K562 (cell line): Measurements from ENCODE around the gene TM4SF20. TPM values are rescaled to one million over a fixed set of nuclear protein-coding genes. Genes with fewer than 3 reads are reported as not detected.

Source experiments
- ATAC-seq: fragments of 200-7000 bp; cut with Tn5 transposase; 3 replicates; pipeline ENCODE4 v1.9.1; 2020; ENCODE audit warnings: moderate library complexity
- BruUV-seq: library from RNA; stranded (reverse); fragments of 400-500 nt; replicated peaks from 2 replicates; lab custom pipeline; 2021; lab: Mats Ljungman, UMichigan
- CTCF ChIA-PET: fragments of 300-600 bp; formaldehyde crosslinking; extraction: SDS; loops from one replicate; lab custom pipeline; 2021; ENCODE audit warnings: low intra/inter-chr PET ratio; lab: Yijun Ruan, JAX
- POLR2A ChIA-PET: fragments of 300-600, 350-650 bp; sonication (Branson Sonifier 250); formaldehyde crosslinking; extraction: SDS; loops from one replicate; lab custom pipeline; 2021; ENCODE audit warnings: antibody characterized with exemption, inconsistent platforms; lab: Yijun Ruan, JAX
- DNase-seq, 4 experiments: peaks; one replicate each; pipeline versions ENCODE4 v3.0.0 to v3.0.0-alpha.2; 2011 to 2018; ENCODE audit warnings: low spot score in 3 of 4, mixed read lengths in 3 of 4; ENCODE audit errors: extremely low read depth in 1 of 4
- FAIRE-seq: peaks from 2 replicates; lab custom pipeline; 2011; peaks lifted over from hg19 to GRCh38; lab: Jason Lieb, UNC
- H2AFZ ChIP-seq: 2 replicates; pipeline ENCODE4 v1.6.0; 2011; ENCODE audit warnings: low read depth, low read length, control low read depth, inconsistent platforms
- H3K27ac ChIP-seq: fragments of 200-600 bp; 3 replicates; pipeline ENCODE4 v1.8.0; 2011; ENCODE audit warnings: low read depth, mild to moderate bottlenecking, control low read depth, inconsistent platforms, low read length, moderate library complexity, mixed read lengths; ENCODE audit errors: extremely low read depth
- H3K27me3 ChIP-seq, 2 experiments: fragments of 300-600 bp in 1 of 2; 2 replicates in 1 of 2; 3 replicates in 1 of 2; pipeline versions ENCODE4 v1.6.0 to v1.8.0; 2011; ENCODE audit warnings: inconsistent platforms in 2 of 2, low read length in 2 of 2, mild to moderate bottlenecking in 1 of 2, mixed read lengths in 1 of 2, moderate library complexity in 1 of 2; ENCODE audit not compliant: control insufficient read depth in 2 of 2, insufficient read depth in 2 of 2
- H3K36me3 ChIP-seq: fragments of 300-600 bp; 3 replicates; pipeline ENCODE4 v1.8.0; 2011; ENCODE audit warnings: mild to moderate bottlenecking, low read length, inconsistent platforms; ENCODE audit not compliant: control insufficient read depth, insufficient read depth
- H3K4me1 ChIP-seq, 2 experiments: fragments of 200-600 bp in 1 of 2; replicated peaks in 1 of 2; 2 replicates in 1 of 2; 3 replicates in 1 of 2; pipeline versions ENCODE4 v1.5.1 to v1.8.0; 2011; ENCODE audit warnings: inconsistent platforms in 2 of 2, low read length in 2 of 2, mild to moderate bottlenecking in 1 of 2, mixed read lengths in 1 of 2, moderate library complexity in 1 of 2; ENCODE audit not compliant: control insufficient read depth in 2 of 2, insufficient read depth in 2 of 2
- H3K4me2 ChIP-seq: 2 replicates; pipeline ENCODE4 v1.6.1; 2011; ENCODE audit warnings: low read length, control low read depth, inconsistent platforms, mixed read lengths; ENCODE audit not compliant: insufficient read depth
- H3K4me3 ChIP-seq: fragments of 200-600 bp; sonication (generic), shearing (Covaris generic); 2 replicates; pipeline ENCODE4 v1.5.1; 2016; ENCODE audit warnings: control low read depth, inconsistent platforms
- H3K79me2 ChIP-seq: fragments of 200-600 bp; 3 replicates; pipeline ENCODE4 v1.8.0; 2011; ENCODE audit warnings: low read length, inconsistent platforms; ENCODE audit not compliant: control insufficient read depth, insufficient read depth
- H3K9ac ChIP-seq, 2 experiments: 2 replicates each; pipeline versions ENCODE4 v1.6.0 to v1.6.1; 2011; ENCODE audit warnings: low read depth in 2 of 2, low read length in 2 of 2, control low read depth in 1 of 2, inconsistent platforms in 1 of 2, mild to moderate bottlenecking in 1 of 2, mixed read lengths in 1 of 2; ENCODE audit not compliant: insufficient read depth in 1 of 2
- H3K9me1 ChIP-seq: one replicate; pipeline ENCODE4 v1.6.0; 2011; ENCODE audit warnings: inconsistent platforms, mild to moderate bottlenecking, low read length, moderate library complexity; ENCODE audit not compliant: control insufficient read depth, insufficient read depth
- H3K9me3 ChIP-seq: replicated peaks from 2 replicates; pipeline ENCODE4 v1.5.1; 2011; ENCODE audit warnings: low read depth, low read length, inconsistent platforms; ENCODE audit not compliant: control insufficient read depth, insufficient read depth
- H4K20me1 ChIP-seq: replicated peaks from 2 replicates; pipeline ENCODE4 v1.6.1; 2011; ENCODE audit warnings: low read length, inconsistent platforms, mixed read lengths; ENCODE audit not compliant: control insufficient read depth, insufficient read depth
- MCM5 ChIP-seq: fragments of 450-650 bp; IDR thresholded peaks from 2 replicates; pipeline ENCODE4 v1.6.1; 2016; ENCODE audit warnings: low read depth
- NCOA6 ChIP-seq: fragments of 450-650 bp; IDR thresholded peaks from 2 replicates; pipeline ENCODE4 v1.6.1; 2017; ENCODE audit warnings: mild to moderate bottlenecking
- NFYB ChIP-seq: IDR thresholded peaks from 2 replicates; pipeline ENCODE4 v1.6.1; 2011; ENCODE audit warnings: mild to moderate bottlenecking, moderate library complexity; ENCODE audit not compliant: insufficient read length; ENCODE audit errors: extremely low read depth
- PTBP1 ChIP-seq: fragments of 200-400 bp; formaldehyde crosslinking; IDR thresholded peaks from 2 replicates; pipeline ENCODE4 v1.6.1; 2017; ENCODE audit warnings: low read depth, low read length
- PTTG1 ChIP-seq: fragments of 450-650 bp; IDR thresholded peaks from 2 replicates; pipeline ENCODE4 v1.6.1; 2016; ENCODE audit warnings: low read depth, mild to moderate bottlenecking, missing genetic modification characterization, missing compliant biosample characterization
- RUNX1 ChIP-seq: sonication (generic); IDR thresholded peaks from 2 replicates; pipeline ENCODE4 v1.6.1; 2016; ENCODE audit warnings: antibody characterized with exemption, low read depth
- SETDB1 ChIP-seq: IDR thresholded peaks from one replicate; pipeline ENCODE4 v1.6.1; 2012; ENCODE audit warnings: low read length, control low read depth, inconsistent platforms
- SREBF1 ChIP-seq: fragments of 150-350 bp; IDR thresholded peaks from 2 replicates; pipeline ENCODE4 v1.6.1; 2014; ENCODE audit warnings: antibody characterized with exemption, low read depth, low read length, borderline replicate concordance
- STAT5A ChIP-seq: IDR thresholded peaks from 2 replicates; pipeline ENCODE4 v1.6.1; 2012; ENCODE audit warnings: low read length, inconsistent platforms, borderline replicate concordance
- TAF1 ChIP-seq: IDR thresholded peaks from 2 replicates; pipeline ENCODE4 v1.6.1; 2011; ENCODE audit warnings: mild to moderate bottlenecking, low read length, moderate library complexity; ENCODE audit not compliant: insufficient read depth, control insufficient read depth, severe bottlenecking; ENCODE audit errors: extremely low read depth
- ZFX ChIP-seq: sonication (generic); formaldehyde crosslinking; IDR thresholded peaks from 2 replicates; pipeline ENCODE4 v1.8.0; 2022; ENCODE audit warnings: mild to moderate bottlenecking, missing genetic modification reagents, moderate library complexity
- ZNF140 ChIP-seq: fragments of 250-450 bp; sonication (Bioruptor Pico); IDR thresholded peaks from 2 replicates; pipeline ENCODE4 v1.8.0; 2021; ENCODE audit warnings: moderate library complexity, mild to moderate bottlenecking, inconsistent platforms
- ZNF583 ChIP-seq: fragments of 250-450 bp; sonication (Bioruptor Pico); IDR thresholded peaks from 2 replicates; pipeline ENCODE4 v1.4.0; 2020
- WGBS: fragments of 100-300 bp; shearing (Covaris generic); methylation state at CpG from one replicate; pipeline ENCODE4 v1.1.6; 2016; ENCODE audit warnings: low coverage, mixed read lengths; ENCODE audit not compliant: insufficient coverage; ENCODE audit errors: missing lambda C conversion rate; 5-methylcytosine and 5-hydroxymethylcytosine counted together
- in situ Hi-C: fragments of 300-500 bp; cut with MboI; formaldehyde crosslinking; loops from 4 replicates; pipeline ENCODE4 v1.15.0; 2018; ENCODE audit warnings: inconsistent platforms, mixed read lengths
- intact Hi-C: fragments of 100-400 bp; cut with micrococcal nuclease; formaldehyde crosslinking; loops from 2 replicates; pipeline ENCODE4 v1.14.2; 2022
- polyA plus RNA-seq, 8 experiments: library from polyadenylated mRNA; depleted of rRNA in 4 of 8; stranded (reverse) in 5 of 8; unstranded in 3 of 8; fragments of >200 nt; fragmentation: Nextera tagmentation in 2 of 8; fragmentation: Illumina TruSeq in 1 of 8; extraction: Ambion mirVana in 2 of 8; extraction: Trizol in 1 of 8; gene quantifications; 2 replicates each; pipeline versions ENCODE4 v1.2.1 to v1.2.3, GENCODE V29; 2011 to 2014; ENCODE audit warnings: inconsistent platforms in 1 of 8, missing spikeins in 1 of 8
- total RNA-seq, 7 experiments: library from RNA; depleted of rRNA in 6 of 7; stranded (reverse); fragments of >200 nt in 6 of 7; fragmentation: Illumina TruSeq in 2 of 7; extraction: Trizol in 2 of 7; gene quantifications; 2 replicates each; pipeline versions ENCODE4 v1.2.1 to v1.2.3, GENCODE V29; 2011 to 2021; ENCODE audit warnings: low replicate concordance in 1 of 7
- TF ChIP-seq, protein P1 (sequence below), 2 experiments: fragments of 450-650 bp in 1 of 2; sonication (generic) in 1 of 2; formaldehyde crosslinking; conservative IDR thresholded peaks; 2 replicates each; pipeline versions ENCODE4 v1.4.0 to v1.8.1; 2020 to 2022; ENCODE audit warnings: mild to moderate bottlenecking in 1 of 2, missing genetic modification reagents in 1 of 2

TM4SF20 gene
- total and polyA plus RNA-seq, 9 of the 15 experiments (the other 6 are each of a cell fraction or from before 2014, with no cell fraction given) = not detected

DNA sequence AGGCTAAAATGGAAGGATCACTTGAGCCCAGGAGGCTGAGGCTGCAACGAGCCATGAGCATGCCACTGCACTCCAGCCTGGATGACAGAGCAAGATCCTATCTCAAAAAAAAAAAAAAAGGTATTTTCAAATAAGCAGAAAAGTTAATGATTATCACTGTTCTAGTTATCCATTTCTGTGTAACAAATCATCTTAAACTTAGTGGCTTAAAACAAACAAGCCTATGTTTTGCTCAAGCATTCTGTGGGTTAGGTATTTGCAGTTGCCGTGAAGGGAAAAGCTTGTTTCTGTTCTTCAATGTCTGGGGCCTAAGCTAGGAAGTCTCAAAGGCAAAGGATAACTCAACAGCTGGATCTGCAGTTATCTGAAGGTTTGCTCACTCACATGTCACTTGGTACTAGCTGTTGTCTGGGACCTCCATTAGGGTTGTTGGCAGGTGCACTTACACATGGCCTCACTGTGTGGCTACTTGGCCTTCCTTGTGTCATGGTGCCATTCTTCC is 40.0 kb downstream of the TM4SF20 start:
- no peak overlapping the region for H3K9ac ChIP-seq
- peaks cover 41% of the 10 kb centered on the region; the same call in 2 of the 3 replicates for H3K36me3 ChIP-seq
- intact Hi-C loops = no loop called here
- H3K4me2 ChIP-seq = no peak overlapping the region
- H3K27me3 ChIP-seq = no peaks in the 10 kb centered on the region
- H3K27ac ChIP-seq = no peak overlapping the region
- ATAC-seq (no peak), FAIRE-seq (no peak)
- no peaks in the 10 kb centered on the region for H3K9me1 ChIP-seq
- POLR2A ChIA-PET = interaction anchor here (1.1 kb wide), 1 partner anchor 9 kb away, joined by 3 read pairs; no protein-coding TSS in a partner anchor
- BruUV-seq = no TSS peak
- WGBS = 80% methylated on average over 1 of the region's 2 CpGs
- no peaks in the 10 kb centered on the region for H3K79me2 ChIP-seq
- no peak overlapping the region for H3K4me3 ChIP-seq
- no peak for TF ChIP-seq NCOA6
- no peak for TF ChIP-seq MCM5
- no peak for TF ChIP-seq STAT5A
- no peak for TF ChIP-seq ZFX (CRISPR knock-in tag)
- TF ChIP-seq TAF1 = no peak
- TF ChIP-seq, all 486 proteins: peak for 0
- Histone ChIP-seq H3K9me3 (no peaks in the 10 kb centered on the region), H4K20me1 (no peaks in the 10 kb centered on the region), H2AFZ (no peak overlapping the region), H3K4me1 (no peaks in the 10 kb centered on the region)
- in situ Hi-C loops = no loop called here
- no peak for DNase-seq
- CTCF ChIA-PET = no interaction called here

- Histone ChIP-seq H4K20me1 (no peaks in the 10 kb centered on the region), H3K27me3 (no peaks in the 10 kb centered on the region), H2AFZ (no peak overlapping the region), H3K79me2 (no peaks in the 10 kb centered on the region), H3K9me1 (no peaks in the 10 kb centered on the region), H3K4me1 (no peaks in the 10 kb centered on the region), H3K4me2 (no peak overlapping the region), H3K9me3 (no peaks in the 10 kb centered on the region), H3K4me3 (no peak overlapping the region), H3K27ac (no peak overlapping the region), H3K36me3 (peaks cover 49% of the 10 kb centered on the region), H3K9ac (no peak overlapping the region)
- intact Hi-C loops = no loop called here
- no TSS peak for BruUV-seq
- DNase-seq = no peak
- TF ChIP-seq RUNX1 = no peak
- TF ChIP-seq SREBF1 = no peak
- TF ChIP-seq PTBP1 = no peak
- no peak for TF ChIP-seq PTTG1 (tag)
- TF ChIP-seq ZNF140 (CRISPR knock-in tag) = no peak
- no peak for TF ChIP-seq ZNF583 (CRISPR knock-in tag)
- TF ChIP-seq NFYB = no peak
- TF ChIP-seq, protein P1, sequence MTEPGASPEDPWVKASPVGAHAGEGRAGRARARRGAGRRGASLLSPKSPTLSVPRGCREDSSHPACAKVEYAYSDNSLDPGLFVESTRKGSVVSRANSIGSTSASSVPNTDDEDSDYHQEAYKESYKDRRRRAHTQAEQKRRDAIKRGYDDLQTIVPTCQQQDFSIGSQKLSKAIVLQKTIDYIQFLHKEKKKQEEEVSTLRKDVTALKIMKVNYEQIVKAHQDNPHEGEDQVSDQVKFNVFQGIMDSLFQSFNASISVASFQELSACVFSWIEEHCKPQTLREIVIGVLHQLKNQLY (CRISPR knock-in tag; conservative IDR thresholded peaks at IDR 0.05) = no peak
- TF ChIP-seq SETDB1 = no peak
- 83% methylated on average over 2 of the region's 2 CpGs for WGBS
- ChIA-PET CTCF (no interaction called here), POLR2A (no interaction called here)
- no peak for FAIRE-seq
- no peak for ATAC-seq
- in situ Hi-C loops = no loop called here
Observed at GRCh38 chr2:227337442-227337841, 41.7 kb downstream of the TM4SF20 start.
